ENCODE data around the gene ROPN1L.

DNA sequence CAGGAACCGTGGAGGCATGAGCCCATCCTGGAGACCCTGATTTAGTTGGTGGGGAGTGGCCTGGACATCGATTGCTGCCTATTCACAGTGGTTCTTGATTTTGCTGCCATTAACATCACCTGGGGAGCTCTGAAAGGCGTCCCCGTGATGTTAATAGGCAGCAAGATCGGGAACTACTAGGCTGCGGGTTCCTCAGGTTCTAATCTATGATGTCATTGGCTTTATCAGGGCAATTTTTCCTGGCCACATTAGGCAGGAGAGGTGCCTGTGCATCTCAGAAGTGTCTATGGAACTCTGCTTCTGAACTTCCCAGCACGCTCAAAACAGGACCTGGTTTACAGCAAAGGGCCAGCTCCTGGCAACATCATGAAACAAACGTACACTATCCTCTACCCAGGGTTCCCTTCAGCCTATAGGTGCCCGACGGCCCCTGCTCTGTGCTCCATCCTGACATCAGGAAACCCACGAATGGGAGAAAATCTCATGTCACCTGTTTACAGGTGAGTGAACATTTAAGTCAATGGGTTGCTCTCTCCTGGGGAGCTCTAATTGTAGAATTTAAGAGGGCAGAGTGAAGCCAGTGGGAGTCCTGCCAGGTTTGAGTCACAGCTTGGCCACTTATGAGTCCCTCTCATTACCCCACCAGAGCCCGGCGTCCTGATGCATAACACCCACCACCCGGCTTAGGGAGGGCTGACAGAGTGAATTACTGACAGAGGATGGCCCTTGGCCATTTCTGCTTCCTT, 49.4 kb downstream of the ROPN1L start:
- no peak for TF ChIP-seq POLR2A (IDR thresholded peaks at IDR 0.05)
- TF ChIP-seq, protein P1, sequence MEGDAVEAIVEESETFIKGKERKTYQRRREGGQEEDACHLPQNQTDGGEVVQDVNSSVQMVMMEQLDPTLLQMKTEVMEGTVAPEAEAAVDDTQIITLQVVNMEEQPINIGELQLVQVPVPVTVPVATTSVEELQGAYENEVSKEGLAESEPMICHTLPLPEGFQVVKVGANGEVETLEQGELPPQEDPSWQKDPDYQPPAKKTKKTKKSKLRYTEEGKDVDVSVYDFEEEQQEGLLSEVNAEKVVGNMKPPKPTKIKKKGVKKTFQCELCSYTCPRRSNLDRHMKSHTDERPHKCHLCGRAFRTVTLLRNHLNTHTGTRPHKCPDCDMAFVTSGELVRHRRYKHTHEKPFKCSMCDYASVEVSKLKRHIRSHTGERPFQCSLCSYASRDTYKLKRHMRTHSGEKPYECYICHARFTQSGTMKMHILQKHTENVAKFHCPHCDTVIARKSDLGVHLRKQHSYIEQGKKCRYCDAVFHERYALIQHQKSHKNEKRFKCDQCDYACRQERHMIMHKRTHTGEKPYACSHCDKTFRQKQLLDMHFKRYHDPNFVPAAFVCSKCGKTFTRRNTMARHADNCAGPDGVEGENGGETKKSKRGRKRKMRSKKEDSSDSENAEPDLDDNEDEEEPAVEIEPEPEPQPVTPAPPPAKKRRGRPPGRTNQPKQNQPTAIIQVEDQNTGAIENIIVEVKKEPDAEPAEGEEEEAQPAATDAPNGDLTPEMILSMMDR (IDR thresholded peaks at IDR 0.05): no peak
- TF ChIP-seq POLR2AphosphoS5 (IDR thresholded peaks at IDR 0.05): no peak
